Measurements from ENCODE around the gene NPY. TPM values are rescaled to one million over a fixed set of nuclear protein-coding genes. Genes with fewer than 3 reads are reported as not detected.

Gene NPY
- total and polyA plus RNA-seq, 4 donors, result not detected

DNA sequence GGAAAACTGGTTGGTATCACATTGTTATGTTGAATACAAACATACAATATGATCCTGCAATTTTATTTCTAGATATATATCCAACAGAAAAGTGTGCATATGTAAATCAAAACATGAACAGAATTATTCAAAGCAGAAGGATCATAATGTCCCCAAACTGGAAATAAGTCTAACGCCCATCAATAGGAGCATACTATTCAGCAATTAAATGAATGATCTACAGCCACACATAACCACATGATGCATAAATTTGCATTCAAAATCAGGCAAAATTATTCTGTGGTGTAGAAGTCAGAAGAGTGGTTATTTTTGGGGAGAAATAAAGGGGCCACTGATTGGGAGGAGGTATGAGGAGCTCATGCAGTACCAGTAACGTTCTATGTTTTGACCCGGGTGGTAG lies 28.6 kb downstream of the NPY start:
- no peak overlapping the region for H3K4me3 ChIP-seq
- H3K27ac ChIP-seq (ENCODE audit: low read depth in 1 of 2, low read length in 1 of 2), result no peak overlapping the region
- no peaks in the 10 kb centered on the region for H3K27me3 ChIP-seq (ENCODE audit: control insufficient read depth in 3 of 3, insufficient read depth in 3 of 3, low read length in 2 of 3)
- 92 to 93% methylated on average over 3 of the region's 3 CpGs for WGBS, 2 donors
- H3K9ac ChIP-seq (ENCODE audit: insufficient read depth in 1 of 2, low read length in 2 of 2), result no peak overlapping the region
- no peaks in the 10 kb centered on the region for H3K36me3 ChIP-seq (ENCODE audit: control insufficient read depth in 4 of 4, insufficient read depth in 4 of 4, low read length in 4 of 4)
- ATAC-seq (ENCODE audit: insufficient read depth, low FRiP score) (no peak), DNase-seq (no peak)
- TF ChIP-seq, protein P1, sequence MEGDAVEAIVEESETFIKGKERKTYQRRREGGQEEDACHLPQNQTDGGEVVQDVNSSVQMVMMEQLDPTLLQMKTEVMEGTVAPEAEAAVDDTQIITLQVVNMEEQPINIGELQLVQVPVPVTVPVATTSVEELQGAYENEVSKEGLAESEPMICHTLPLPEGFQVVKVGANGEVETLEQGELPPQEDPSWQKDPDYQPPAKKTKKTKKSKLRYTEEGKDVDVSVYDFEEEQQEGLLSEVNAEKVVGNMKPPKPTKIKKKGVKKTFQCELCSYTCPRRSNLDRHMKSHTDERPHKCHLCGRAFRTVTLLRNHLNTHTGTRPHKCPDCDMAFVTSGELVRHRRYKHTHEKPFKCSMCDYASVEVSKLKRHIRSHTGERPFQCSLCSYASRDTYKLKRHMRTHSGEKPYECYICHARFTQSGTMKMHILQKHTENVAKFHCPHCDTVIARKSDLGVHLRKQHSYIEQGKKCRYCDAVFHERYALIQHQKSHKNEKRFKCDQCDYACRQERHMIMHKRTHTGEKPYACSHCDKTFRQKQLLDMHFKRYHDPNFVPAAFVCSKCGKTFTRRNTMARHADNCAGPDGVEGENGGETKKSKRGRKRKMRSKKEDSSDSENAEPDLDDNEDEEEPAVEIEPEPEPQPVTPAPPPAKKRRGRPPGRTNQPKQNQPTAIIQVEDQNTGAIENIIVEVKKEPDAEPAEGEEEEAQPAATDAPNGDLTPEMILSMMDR (IDR thresholded peaks at IDR 0.05; ENCODE audit: control extremely low read depth, extremely low read depth), result no peak
- peaks cover 0 to 5% (median 0%) of the 10 kb centered on the region in 5 donors for H3K4me1 ChIP-seq (ENCODE audit: control insufficient read depth in 5 of 5, insufficient read depth in 5 of 5, low read length in 5 of 5)
- H3K9me3 ChIP-seq (ENCODE audit: control insufficient read depth in 4 of 4, insufficient read depth in 3 of 4, low read length in 3 of 4), result no peaks in the 10 kb centered on the region

GRCh38 chr7:24313777-24314176 lies 29.8 kb downstream of the NPY start:
- Histone ChIP-seq H3K4me3 (no peak overlapping the region), H3K27me3 (ENCODE audit: control insufficient read depth in 3 of 3, insufficient read depth in 3 of 3, low read length in 2 of 3) (no peaks in the 10 kb centered on the region), H3K9ac (ENCODE audit: insufficient read depth in 1 of 2, low read length in 2 of 2) (no peak overlapping the region), H3K9me3 (ENCODE audit: control insufficient read depth in 4 of 4, insufficient read depth in 3 of 4, low read length in 3 of 4) (no peaks in the 10 kb centered on the region), H3K36me3 (ENCODE audit: control insufficient read depth in 4 of 4, insufficient read depth in 4 of 4, low read length in 4 of 4) (no peaks in the 10 kb centered on the region), H3K27ac (ENCODE audit: low read depth in 1 of 2, low read length in 1 of 2) (no peak overlapping the region), H3K4me1 (ENCODE audit: control insufficient read depth in 5 of 5, insufficient read depth in 5 of 5, low read length in 5 of 5) (peaks cover 0 to 5% (median 0%) of the 10 kb centered on the region in 5 donors)
- TF ChIP-seq, protein P1 (IDR thresholded peaks at IDR 0.05; ENCODE audit: control extremely low read depth, extremely low read depth), result no peak
- DNase-seq (no peak), ATAC-seq (ENCODE audit: insufficient read depth, low FRiP score) (no peak)
- 45 to 66% methylated on average over 3 of the region's 3 CpGs for WGBS, 2 donors

- Histone ChIP-seq H3K4me1 (ENCODE audit: control insufficient read depth in 5 of 5, insufficient read depth in 5 of 5, low read length in 5 of 5) (peaks cover 0 to 5% (median 0%) of the 10 kb centered on the region in 5 donors), H3K9ac (ENCODE audit: insufficient read depth in 1 of 2, low read length in 2 of 2) (no peak overlapping the region), H3K27ac (ENCODE audit: low read depth in 1 of 2, low read length in 1 of 2) (no peak overlapping the region), H3K4me3 (no peak overlapping the region), H3K36me3 (ENCODE audit: control insufficient read depth in 4 of 4, insufficient read depth in 4 of 4, low read length in 4 of 4) (no peaks in the 10 kb centered on the region), H3K27me3 (ENCODE audit: control insufficient read depth in 3 of 3, insufficient read depth in 3 of 3, low read length in 2 of 3) (no peaks in the 10 kb centered on the region), H3K9me3 (ENCODE audit: control insufficient read depth in 4 of 4, insufficient read depth in 3 of 4, low read length in 3 of 4) (no peaks in the 10 kb centered on the region)
- TF ChIP-seq, protein P1 (IDR thresholded peaks at IDR 0.05; ENCODE audit: control extremely low read depth, extremely low read depth), result no peak
- 71 to 89% methylated on average over 6 of the region's 6 CpGs for WGBS, 2 donors
- no peak for ATAC-seq (ENCODE audit: insufficient read depth, low FRiP score)
- no peak for DNase-seq
Measured at GRCh38 chr7:24316340-24316739, 32.4 kb downstream of the NPY start.

GRCh38 chr7:24318326-24318725 lies 34.3 kb downstream of the NPY start:
- no peak for ATAC-seq (ENCODE audit: insufficient read depth, low FRiP score)
- Histone ChIP-seq H3K4me3 (no peak overlapping the region), H3K27me3 (ENCODE audit: control insufficient read depth in 3 of 3, insufficient read depth in 3 of 3, low read length in 2 of 3) (no peaks in the 10 kb centered on the region), H3K27ac (ENCODE audit: low read depth in 1 of 2, low read length in 1 of 2) (no peak overlapping the region), H3K9me3 (ENCODE audit: control insufficient read depth in 4 of 4, insufficient read depth in 3 of 4, low read length in 3 of 4) (no peaks in the 10 kb centered on the region), H3K36me3 (ENCODE audit: control insufficient read depth in 4 of 4, insufficient read depth in 4 of 4, low read length in 4 of 4) (no peaks in the 10 kb centered on the region), H3K4me1 (ENCODE audit: control insufficient read depth in 5 of 5, insufficient read depth in 5 of 5, low read length in 5 of 5) (peaks cover 0 to 5% (median 0%) of the 10 kb centered on the region in 5 donors), H3K9ac (ENCODE audit: insufficient read depth in 1 of 2, low read length in 2 of 2) (no peak overlapping the region)
- 49 to 74% methylated on average over 6 of the region's 6 CpGs for WGBS, 2 donors
- DNase-seq, result no peak
- TF ChIP-seq, protein P1 (IDR thresholded peaks at IDR 0.05; ENCODE audit: control extremely low read depth, extremely low read depth), result no peak
